ENCODE data around the gene EXOC1.

GRCh38 chr4:55880652-55881280, 27.3 kb downstream of the EXOC1 start:
- TF ChIP-seq CTCF (IDR thresholded peaks at IDR 0.05; ENCODE audit: low read depth, low read length) (no peak), MYC (IDR thresholded peaks at IDR 0.05; ENCODE audit: low read depth, low read length) (no peak), POLR2A (IDR thresholded peaks at IDR 0.05; ENCODE audit: extremely low read depth, insufficient read length) (no peak)
